Measurements from ENCODE around the gene ADIPOQ.
A peak's percentile ranks its signal among the peaks of the same experiment; 100 is the strongest.
"Not testable (repeated sequence)": the region's sequence is repeated elsewhere in the genome, so short reads cannot be mapped to it uniquely, and the experiment has no call there.

The ADIPOQ gene

GRCh38 chr3:186871403-186871924 is 29.0 kb downstream of the ADIPOQ start:
- no peak for DNase-seq (ENCODE audit: low spot score)

- not testable (repeated sequence) for DNase-seq (ENCODE audit: low spot score)
Observed at GRCh38 chr3:186873796-186874195, 31.3 kb downstream of the ADIPOQ start.

GRCh38 chr3:186874216-186874615 is 31.7 kb downstream of the ADIPOQ start:
- not testable (repeated sequence) for DNase-seq (ENCODE audit: low spot score)

- DNase-seq (ENCODE audit: low spot score), result not testable (repeated sequence)
Observed at GRCh38 chr3:186874841-186875240, 32.3 kb downstream of the ADIPOQ start.

GRCh38 chr3:186875708-186876107 is 33.2 kb downstream of the ADIPOQ start:
- no peak for DNase-seq (ENCODE audit: low spot score)

- DNase-seq (ENCODE audit: low spot score), result no peak
Observed at GRCh38 chr3:186879781-186880180, 37.3 kb downstream of the ADIPOQ start.

- DNase-seq (ENCODE audit: low spot score), result no peak
Observed at GRCh38 chr3:186880406-186880805, 37.9 kb downstream of the ADIPOQ start.

GRCh38 chr3:186882150-186882524 is 39.6 kb downstream of the ADIPOQ start:
- no peak for DNase-seq (ENCODE audit: low spot score)

GRCh38 chr3:186882881-186883685 is 40.6 kb downstream of the ADIPOQ start:
- DNase-seq (ENCODE audit: low spot score), result peak; percentile 64

GRCh38 chr3:186883686-186884058 is 41.2 kb downstream of the ADIPOQ start:
- DNase-seq (ENCODE audit: low spot score), result no peak

- DNase-seq (ENCODE audit: low spot score), result not testable (repeated sequence)
Observed at GRCh38 chr3:186884868-186885267, 42.4 kb downstream of the ADIPOQ start.

GRCh38 chr3:186886202-186886981 is 43.9 kb downstream of the ADIPOQ start:
- no peak for DNase-seq (ENCODE audit: low spot score)

GRCh38 chr3:186887507-186887938 is 45.0 kb downstream of the ADIPOQ start:
- not testable (repeated sequence) for DNase-seq (ENCODE audit: low spot score)

- no peak for DNase-seq (ENCODE audit: low spot score)
Observed at GRCh38 chr3:186888569-186888968, 46.1 kb downstream of the ADIPOQ start.

GRCh38 chr3:186889698-186890097 is 47.2 kb downstream of the ADIPOQ start:
- not testable (repeated sequence) for DNase-seq (ENCODE audit: low spot score)

- no peak for DNase-seq (ENCODE audit: low spot score)
Observed at GRCh38 chr3:186890911-186891310, 48.4 kb downstream of the ADIPOQ start.

- DNase-seq (ENCODE audit: low spot score), result not testable (repeated sequence)
Observed at GRCh38 chr3:186893071-186893470, 50.6 kb downstream of the ADIPOQ start.

- DNase-seq (ENCODE audit: low spot score), result no peak
Observed at GRCh38 chr3:186895406-186895805, 52.9 kb downstream of the ADIPOQ start.

GRCh38 chr3:186896006-186896405 is 53.5 kb downstream of the ADIPOQ start:
- DNase-seq (ENCODE audit: low spot score), result no peak

- no peak for DNase-seq (ENCODE audit: low spot score)
Observed at GRCh38 chr3:186896875-186897274, 54.4 kb downstream of the ADIPOQ start.

GRCh38 chr3:186901135-186901734 is 58.7 kb downstream of the ADIPOQ start:
- peak; percentile 20 for DNase-seq (ENCODE audit: low spot score)

- no peak for DNase-seq (ENCODE audit: low spot score)
Observed at GRCh38 chr3:186902154-186902553, 59.6 kb downstream of the ADIPOQ start.

- no peak for DNase-seq (ENCODE audit: low spot score)
Observed at GRCh38 chr3:186902713-186903112, 60.2 kb downstream of the ADIPOQ start.

All from GM03348 (cell line).